OCI-M2 (cell line): ENCODE measurements around the gene PLPP6.

Experiments
- DNase-seq: peaks from one replicate; lab custom pipeline; 2025; ENCODE audit not compliant: unreplicated experiment; lab: John Stamatoyannopoulos, UW

The PLPP6 gene

DNA sequence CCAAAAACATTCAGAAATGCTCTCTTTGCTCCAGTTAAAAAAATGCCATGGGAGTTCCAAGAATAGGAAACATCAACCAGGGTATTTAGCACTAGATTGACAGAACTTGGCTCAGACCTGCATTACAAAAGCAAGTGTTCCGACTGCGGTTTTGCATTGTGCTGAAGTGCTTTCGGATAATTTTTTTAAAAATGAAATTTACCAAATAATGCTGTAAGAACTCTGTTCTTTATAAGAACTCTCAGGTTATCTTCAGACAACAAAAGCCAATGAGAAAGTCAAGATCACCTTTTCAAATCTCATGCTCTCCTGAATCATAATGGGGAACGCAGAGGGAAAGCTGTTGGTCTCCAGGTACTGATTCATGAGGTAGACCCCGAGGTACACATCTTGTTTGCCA is 483 bp upstream of the PLPP6 start:
- no peak for DNase-seq

GRCh38 chr9:4662989-4663792 is 1.1 kb downstream of the PLPP6 start:
- DNase-seq, result no peak

DNA sequence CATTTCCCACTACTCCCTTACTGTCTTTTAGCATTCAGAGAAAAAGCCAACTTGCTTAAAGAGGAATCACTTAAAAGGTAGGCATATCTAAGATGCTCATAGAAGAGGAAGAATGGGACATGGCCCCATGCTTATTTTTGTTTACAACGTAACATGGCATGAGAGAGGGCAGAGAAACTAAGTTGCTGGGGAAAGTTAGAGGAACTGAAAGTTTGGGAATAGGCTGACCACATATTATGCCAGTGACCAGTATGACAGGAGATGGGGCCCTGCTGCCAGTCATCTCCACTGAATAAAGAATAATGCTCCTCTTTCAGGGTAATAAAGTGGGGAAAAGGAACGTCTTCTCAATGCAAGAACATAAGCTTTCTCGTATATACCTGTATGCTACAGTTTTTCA is 1.9 kb downstream of the PLPP6 start:
- no peak for DNase-seq

- no peak for DNase-seq
Measured at GRCh38 chr9:4665357-4665756, 3.3 kb downstream of the PLPP6 start.

DNA sequence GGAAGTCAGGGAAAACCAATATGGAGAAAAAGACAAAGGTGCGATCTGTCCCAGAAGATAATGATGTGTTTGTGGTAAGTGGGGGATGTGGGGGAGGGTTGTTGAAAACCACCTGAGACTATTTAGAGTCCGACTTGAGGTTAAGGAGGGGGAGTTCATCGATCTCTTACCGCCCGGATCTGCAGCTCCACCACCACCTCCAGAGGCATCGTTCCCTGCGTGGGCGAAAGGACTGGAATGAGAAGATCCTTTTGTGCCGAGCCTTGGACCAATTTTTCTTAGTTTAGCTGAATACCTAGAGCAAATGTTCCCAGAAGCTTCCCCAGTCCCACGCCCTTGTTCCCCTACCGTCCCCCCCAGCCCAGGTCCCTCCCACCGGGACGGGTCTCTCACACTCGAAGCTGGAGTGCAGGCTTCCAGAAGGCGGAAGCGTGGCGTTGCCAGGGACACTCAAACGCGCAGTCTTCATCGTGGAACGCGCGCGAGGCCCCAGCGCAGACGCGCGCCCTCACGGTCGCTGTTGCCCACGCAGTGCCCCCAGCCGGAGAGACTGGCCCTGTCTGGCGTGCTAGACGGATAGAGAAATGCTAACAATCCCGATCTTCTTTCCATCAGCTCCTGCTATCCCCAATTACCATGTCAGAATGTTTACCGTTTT is 4.1 kb downstream of the PLPP6 start, which contains the start of gene SPATA6L:
SPATA6L (minus strand) TSS at position 439 of the 658 bp plus-strand sequence; CDS start at position 209, 230 bp downstream.
- DNase-seq, result no peak

DNA sequence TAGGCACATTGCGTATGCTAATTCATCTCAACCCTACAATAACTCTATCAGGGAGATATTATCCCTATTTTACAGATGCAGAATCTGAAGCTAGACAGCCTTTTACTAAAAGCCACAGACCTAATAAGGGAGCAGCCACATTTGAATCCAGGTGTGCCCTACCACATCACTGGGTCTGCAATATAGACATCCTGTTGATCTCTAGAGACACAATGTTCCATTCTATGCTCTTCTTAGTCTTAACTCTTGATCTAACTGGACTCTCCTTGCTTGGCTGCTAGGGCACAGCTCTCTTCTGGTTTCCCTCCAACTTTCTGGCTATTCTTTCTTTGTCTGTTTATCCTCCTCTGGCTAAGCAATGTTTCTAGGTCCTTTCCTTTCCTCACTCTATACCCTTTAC is 5.6 kb downstream of the PLPP6 start:
- DNase-seq, result no peak

DNA sequence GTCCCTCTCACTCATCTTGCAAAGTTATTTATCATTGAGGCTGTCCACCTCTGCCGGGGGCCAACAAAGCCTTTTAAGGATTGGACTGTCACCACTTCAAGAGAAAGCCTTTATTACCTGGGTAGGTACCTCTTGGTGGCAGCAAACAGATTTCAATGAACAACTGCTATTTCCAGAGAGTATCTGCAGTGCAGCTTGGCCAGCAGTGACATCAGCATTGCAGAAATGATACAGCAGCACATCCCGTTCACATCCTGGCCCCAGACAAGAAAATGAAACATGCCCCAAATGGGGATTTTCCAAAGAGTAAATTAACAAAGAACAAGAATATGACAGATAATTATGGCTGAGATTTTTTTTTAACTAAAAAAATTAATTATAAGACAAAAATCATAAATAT is 6.5 kb downstream of the PLPP6 start:
- no peak for DNase-seq

DNA sequence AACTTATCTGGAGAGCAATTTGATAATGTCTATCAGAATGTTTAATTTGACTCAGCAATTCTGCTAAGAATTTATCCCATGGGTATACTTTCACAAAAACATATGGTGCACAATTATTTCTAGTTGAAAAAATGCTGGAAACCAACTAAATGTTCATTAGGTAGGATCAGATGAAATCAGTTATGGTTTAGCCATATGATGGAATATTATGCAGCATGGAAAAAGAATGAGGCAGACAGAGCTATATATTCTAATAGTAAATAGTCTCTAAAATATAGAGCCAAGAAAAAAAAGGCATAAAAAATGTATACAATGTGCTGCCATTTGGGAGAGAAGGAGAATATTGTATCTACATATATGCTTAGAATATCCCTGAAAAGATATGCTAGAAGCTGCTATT is 7.8 kb downstream of the PLPP6 start:
- DNase-seq, result no peak

DNA sequence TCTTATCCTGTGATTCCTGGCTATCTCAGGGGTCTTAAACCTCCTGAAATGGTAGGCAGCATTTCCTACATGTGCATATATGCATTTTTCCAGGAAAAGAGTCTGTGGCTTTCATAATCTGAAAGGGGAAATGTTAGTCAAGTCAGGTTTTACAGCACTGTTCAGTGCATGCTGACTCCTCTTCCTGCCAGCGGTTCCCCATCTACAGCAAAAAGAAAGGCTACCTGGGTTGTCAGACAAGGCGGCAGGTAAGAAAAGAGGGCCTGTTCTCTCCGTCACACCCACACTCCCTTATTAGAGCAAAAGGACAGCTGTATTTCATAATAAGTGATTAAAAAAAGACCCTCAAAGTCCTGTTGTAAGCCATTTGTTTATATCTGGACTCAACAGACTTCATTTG is 8.5 kb downstream of the PLPP6 start:
- no peak for DNase-seq

- no peak for DNase-seq
Measured at GRCh38 chr9:4671737-4672136, 9.6 kb downstream of the PLPP6 start.

- DNase-seq, result no peak
Measured at GRCh38 chr9:4674783-4675182, 12.7 kb downstream of the PLPP6 start.

DNA sequence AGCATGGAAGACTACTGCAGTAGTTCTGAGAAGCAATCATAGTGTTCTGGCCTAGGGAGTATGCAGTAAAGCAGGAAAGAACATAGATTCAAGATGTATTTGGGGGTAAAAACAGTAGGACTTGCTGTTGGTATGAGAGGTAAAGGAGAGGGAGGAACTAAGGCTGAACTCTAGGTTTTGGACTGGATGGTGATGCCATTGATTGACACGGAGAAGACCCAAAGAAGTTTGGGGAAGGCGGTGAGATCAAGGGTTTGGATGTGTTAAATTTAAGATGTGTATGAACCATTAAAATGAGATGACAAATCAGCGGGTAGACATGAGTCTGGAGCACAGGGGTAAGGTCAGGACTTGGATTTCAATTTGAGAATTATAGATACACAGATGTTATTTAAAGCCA is 15.3 kb downstream of the PLPP6 start:
- no peak for DNase-seq

DNA sequence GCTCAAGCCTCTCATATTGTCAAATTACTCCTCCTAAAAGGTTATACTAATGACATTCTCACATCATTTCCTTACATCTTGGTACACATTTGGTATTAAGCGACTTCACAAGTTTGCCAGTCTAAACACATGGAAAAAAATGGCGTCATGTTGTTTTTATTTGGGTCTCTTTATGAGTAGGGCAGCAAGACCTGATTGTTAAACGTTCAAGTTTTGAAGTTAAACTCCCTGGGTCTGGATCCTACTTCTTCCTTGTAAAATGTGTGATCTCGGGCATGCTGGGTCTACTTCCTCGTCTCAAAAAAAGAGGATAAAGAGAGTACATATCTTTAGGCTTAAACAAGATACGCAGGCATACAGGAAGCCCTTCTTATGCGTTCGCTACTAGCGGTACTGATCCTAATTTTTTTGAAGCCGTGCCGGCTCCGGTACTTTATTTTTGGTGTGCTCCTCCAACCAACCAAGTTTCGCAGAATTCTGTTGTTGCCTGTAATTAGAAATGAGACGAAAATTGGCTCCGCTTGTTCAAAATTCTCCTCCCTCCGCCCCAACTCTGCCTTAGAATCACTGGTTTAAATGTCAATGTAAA is 16.7 kb downstream of the PLPP6 start:
- DNase-seq, result no peak

GRCh38 chr9:4679268-4680172 is 17.4 kb downstream of the PLPP6 start, which contains the start of gene CDC37L1:
CDC37L1 (plus strand) TSS chr9:4679569; CDS start chr9:4679768, 199 bp downstream.
- peak; percentile 35 for DNase-seq

- DNase-seq, result no peak
Measured at GRCh38 chr9:4680173-4680525, 18.1 kb downstream of the PLPP6 start.

- DNase-seq, result no peak
Measured at GRCh38 chr9:4680750-4681149, 18.7 kb downstream of the PLPP6 start.

- no peak for DNase-seq
Measured at GRCh38 chr9:4684820-4685219, 22.7 kb downstream of the PLPP6 start.

DNA sequence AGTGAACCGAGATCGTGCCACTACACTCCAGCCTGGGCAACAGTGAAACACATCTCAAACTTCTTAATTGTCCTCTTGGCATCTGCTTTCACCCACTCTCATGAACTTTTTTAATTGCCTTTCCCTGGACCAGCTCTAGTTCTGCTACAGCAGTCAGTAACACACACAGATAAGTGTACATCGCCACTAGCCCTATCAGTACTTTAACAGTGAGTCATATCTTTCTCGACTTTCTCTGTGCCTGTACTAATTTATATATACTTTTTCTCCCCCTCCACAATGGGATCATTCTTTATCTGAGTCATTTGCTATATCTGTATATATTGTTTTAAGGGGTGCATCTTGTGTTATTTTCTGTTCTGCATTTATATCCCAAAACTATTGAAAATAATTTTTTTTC is 24.0 kb downstream of the PLPP6 start:
- no peak for DNase-seq

GRCh38 chr9:4686584-4686983 is 24.5 kb downstream of the PLPP6 start:
- no peak for DNase-seq

GRCh38 chr9:4689021-4689420 is 26.9 kb downstream of the PLPP6 start:
- DNase-seq, result no peak

GRCh38 chr9:4689687-4690104 is 27.6 kb downstream of the PLPP6 start:
- DNase-seq, result no peak
